K562 (cell line): ENCODE data around the gene STX11.

ENCODE experiments used
- CCAR2 ChIP-seq: fragments of 200-400 bp; formaldehyde crosslinking; IDR thresholded peaks from 2 replicates; pipeline ENCODE4 v1.6.1; 2017; ENCODE audit warnings: mild to moderate bottlenecking, low read depth, low read length
- CTCF ChIP-seq, 3 experiments: IDR thresholded peaks in 2 of 3; conservative IDR thresholded peaks in 1 of 3; 2 replicates each; pipeline ENCODE4 v1.5.1; 2011 to 2012; ENCODE audit warnings: low read length in 3 of 3, mild to moderate bottlenecking in 3 of 3, control low read depth in 2 of 3, improper control_type of control experiment in 1 of 3, inconsistent platforms in 1 of 3, low read depth in 1 of 3, mixed read lengths in 1 of 3, moderate library complexity in 1 of 3; ENCODE audit not compliant: insufficient read depth in 2 of 3
- EP300 ChIP-seq: IDR thresholded peaks from 2 replicates; pipeline ENCODE4 v1.6.1; 2012; ENCODE audit warnings: low read length, improper control_type of control experiment
- RBBP5 ChIP-seq: fragments of 200-600 bp; sonication (generic); IDR thresholded peaks from 2 replicates; pipeline ENCODE4 v1.6.1; 2012; ENCODE audit warnings: borderline replicate concordance, mild to moderate bottlenecking, low read length, control low read depth, inconsistent platforms; ENCODE audit not compliant: insufficient read depth, poor library complexity, severe bottlenecking
- TRIM28 ChIP-seq: fragments of 450-650 bp; IDR thresholded peaks from 2 replicates; pipeline ENCODE4 v1.6.1; 2017
- UBTF ChIP-seq, 2 experiments: IDR thresholded peaks; 2 replicates each; pipeline ENCODE4 v1.6.1; 2012; ENCODE audit warnings: improper control_type of control experiment in 2 of 2, low read depth in 2 of 2, low read length in 2 of 2, borderline replicate concordance in 1 of 2
- TF ChIP-seq, protein P1 (sequence below): sonication (generic); formaldehyde crosslinking; IDR thresholded peaks from 2 replicates; pipeline ENCODE4 v1.8.0; 2022; ENCODE audit warnings: mild to moderate bottlenecking, low read depth, missing genetic modification reagents

DNA sequence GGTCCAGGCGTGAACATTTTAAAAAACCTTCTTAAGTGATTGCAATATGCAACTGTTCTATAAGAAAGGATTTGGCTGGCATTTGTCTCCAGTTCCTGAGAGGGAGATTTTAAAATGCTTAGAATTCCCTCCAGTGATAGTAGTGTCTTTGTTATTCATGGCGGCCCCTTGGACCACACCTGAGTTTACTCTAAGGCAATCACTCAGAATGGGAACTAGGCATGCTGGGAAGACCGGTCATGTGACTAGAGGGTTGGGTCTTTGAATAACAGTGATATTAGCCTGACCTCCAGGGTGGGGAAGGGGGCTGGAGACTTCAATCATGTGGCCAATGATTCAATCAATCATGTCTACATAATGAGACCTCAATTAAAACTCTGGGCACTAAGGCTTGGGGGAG lies 84.1 kb downstream of the STX11 start:
- no peak for TF ChIP-seq CCAR2
- TF ChIP-seq EP300: no peak
- TF ChIP-seq CTCF (IDR thresholded peaks at IDR 0.05 in 2 of 3, conservative IDR thresholded peaks at IDR 0.05 in 1 of 3; ENCODE audit: insufficient read depth in 2 of 3, low read depth in 1 of 3, low read length in 3 of 3): no peak
- TF ChIP-seq, protein P1, sequence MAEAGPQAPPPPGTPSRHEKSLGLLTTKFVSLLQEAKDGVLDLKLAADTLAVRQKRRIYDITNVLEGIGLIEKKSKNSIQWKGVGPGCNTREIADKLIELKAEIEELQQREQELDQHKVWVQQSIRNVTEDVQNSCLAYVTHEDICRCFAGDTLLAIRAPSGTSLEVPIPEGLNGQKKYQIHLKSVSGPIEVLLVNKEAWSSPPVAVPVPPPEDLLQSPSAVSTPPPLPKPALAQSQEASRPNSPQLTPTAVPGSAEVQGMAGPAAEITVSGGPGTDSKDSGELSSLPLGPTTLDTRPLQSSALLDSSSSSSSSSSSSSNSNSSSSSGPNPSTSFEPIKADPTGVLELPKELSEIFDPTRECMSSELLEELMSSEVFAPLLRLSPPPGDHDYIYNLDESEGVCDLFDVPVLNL (CRISPR knock-in tag): no peak
- no peak for TF ChIP-seq TRIM28
- TF ChIP-seq UBTF (IDR thresholded peaks at IDR 0.05; ENCODE audit: borderline replicate concordance in 1 of 2, low read depth in 2 of 2, low read length in 2 of 2): no peak
- no peak for TF ChIP-seq RBBP5
